Endothelial cell (in vitro differentiated cells): ENCODE measurements around the gene AMMECR1L. TPM values are rescaled to one million over a fixed set of nuclear protein-coding genes. Genes with fewer than 3 reads are reported as not detected.
"Not testable (repeated sequence)": the region's sequence is repeated elsewhere in the genome, so short reads cannot be mapped to it uniquely, and the experiment has no call there.

Experiments
- DNase-seq: peaks from one replicate; pipeline ENCODE4 v3.0.0; 2021; ENCODE audit warnings: low spot score
- H3K27ac Mint-ChIP-seq: one replicate; pipeline ENCODE4 v1.8.0; 2021; ENCODE audit warnings: mixed read lengths, inconsistent platforms; ENCODE audit not compliant: unreplicated experiment
- H3K27me3 Mint-ChIP-seq: one replicate; pipeline ENCODE4 v1.8.0; 2021; ENCODE audit warnings: mild to moderate bottlenecking, moderate library complexity, mixed read lengths, inconsistent platforms; ENCODE audit not compliant: unreplicated experiment
- H3K36me3 Mint-ChIP-seq: one replicate; pipeline ENCODE4 v1.8.0; 2021; ENCODE audit warnings: mild to moderate bottlenecking, low read depth, mixed read lengths, inconsistent platforms; ENCODE audit not compliant: unreplicated experiment
- H3K4me1 Mint-ChIP-seq: one replicate; pipeline ENCODE4 v1.8.0; 2021; ENCODE audit warnings: mild to moderate bottlenecking, mixed read lengths, inconsistent platforms; ENCODE audit not compliant: unreplicated experiment
- H3K4me3 Mint-ChIP-seq: one replicate; pipeline ENCODE4 v1.8.0; 2021; ENCODE audit warnings: mild to moderate bottlenecking, mixed read lengths, inconsistent platforms; ENCODE audit not compliant: unreplicated experiment
- H3K9me3 Mint-ChIP-seq: one replicate; pipeline ENCODE4 v1.8.0; 2021; ENCODE audit warnings: mixed read lengths, inconsistent platforms; ENCODE audit not compliant: unreplicated experiment
- long read RNA-seq: library from polyadenylated mRNA; unstranded; transcript quantifications from one replicate; pipeline ENCODE4 v2.0.0, GENCODE V29; 2020; ENCODE audit not compliant: unreplicated experiment
- total RNA-seq: library from RNA; stranded (reverse); fragmentation: NEBNext Ultra II Directional; extraction: Animal tissue kit (Norgen Biotek cat#: 25700); gene quantifications from one replicate; pipeline ENCODE4 v1.2.1, GENCODE V29; 2021; ENCODE audit not compliant: unreplicated experiment
- TF ChIP-seq, protein P1 (sequence below): fragments of 200-600 bp; sonication (generic); IDR thresholded peaks from one replicate; pipeline ENCODE4 v1.5.0; 2021; ENCODE audit warnings: antibody characterized with exemption; ENCODE audit not compliant: unreplicated experiment

Gene AMMECR1L
- 26.3 TPM for total RNA-seq
- long read RNA-seq, full-length matches to known transcripts: 1 of 4 reads
- long read RNA-seq, partial matches to known transcripts: 1 of 4 reads
- long read RNA-seq, other reads (novel, unspliced or antisense): 2 of 4 reads

DNA sequence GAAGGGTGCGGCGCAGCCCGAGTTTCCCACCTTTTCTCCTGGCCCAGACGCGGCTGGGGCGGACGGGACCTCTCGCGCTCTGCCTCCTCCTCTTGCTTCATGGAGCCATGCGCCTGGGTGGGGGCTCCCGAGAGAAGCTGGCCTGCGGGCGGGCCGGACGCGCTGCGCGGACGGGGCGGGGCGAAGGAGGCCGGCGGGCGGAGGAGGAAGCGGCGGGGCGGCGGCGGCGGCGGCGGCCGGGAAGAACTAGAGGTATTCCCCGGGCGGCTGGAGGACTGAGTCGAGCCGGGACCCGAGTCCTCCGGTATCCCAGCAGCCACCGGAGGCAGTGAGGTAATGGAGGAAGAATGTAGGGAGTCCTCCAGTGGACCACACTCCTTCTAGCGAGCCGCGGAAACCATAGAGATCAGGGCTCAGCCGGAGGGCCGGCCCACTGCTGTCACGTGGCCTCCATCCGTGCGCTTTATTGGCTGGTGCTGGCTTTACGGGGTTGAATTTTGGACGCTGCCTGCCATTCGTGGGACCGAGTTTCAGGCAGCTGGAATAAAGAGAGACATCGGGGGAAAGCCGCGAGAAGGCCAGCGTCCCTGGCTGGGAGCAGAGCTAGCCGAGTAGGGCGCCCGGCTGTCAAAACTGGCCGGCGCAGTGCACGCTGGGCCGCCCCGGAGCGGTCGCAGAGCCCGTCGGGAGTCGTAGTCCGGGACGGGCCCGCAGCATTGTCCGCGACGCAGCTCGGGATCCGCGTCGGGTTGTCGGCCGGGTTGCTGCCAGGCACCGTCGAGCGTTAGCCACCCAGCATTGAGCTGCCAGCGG, at the start of gene AMMECR1L:
TSS of gene AMMECR1L (minus strand) at position 177 of the 813 bp plus-strand sequence. CDS start 11,722 bp downstream, outside the sequence.
- not testable (repeated sequence) for H3K9me3 Mint-ChIP-seq
- Mint-ChIP-seq H3K27me3 (peaks cover 14% of the 10 kb centered on the region), H3K27ac (peak within 1 kb of the TSS; percentile 71), H3K4me3 (peak within 1 kb of the TSS; percentile 96), H3K36me3 (peaks cover 17% of the 10 kb centered on the region), H3K4me1 (peaks cover 21% of the 10 kb centered on the region)
- DNase-seq: peak; percentile 72

DNA sequence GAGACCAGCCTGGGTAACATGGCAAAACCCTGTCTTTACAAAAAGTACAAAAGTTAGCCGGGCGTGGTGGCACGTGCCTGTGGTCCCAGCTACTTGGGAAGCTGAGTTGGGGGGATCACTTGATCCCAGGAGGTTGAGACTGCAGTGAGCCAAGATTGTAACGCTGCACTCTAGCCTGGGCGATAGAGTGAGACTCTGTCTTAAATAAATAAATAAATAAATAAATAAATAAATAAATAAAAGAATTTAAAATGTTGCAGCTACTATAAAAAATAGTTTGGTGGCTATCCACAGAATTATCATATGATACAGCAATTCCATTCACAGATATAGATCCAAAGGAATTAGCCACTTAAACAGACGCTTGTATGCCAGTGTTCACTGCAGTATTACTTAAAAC, 49.6 kb upstream of the AMMECR1L start:
- TF ChIP-seq, protein P1, sequence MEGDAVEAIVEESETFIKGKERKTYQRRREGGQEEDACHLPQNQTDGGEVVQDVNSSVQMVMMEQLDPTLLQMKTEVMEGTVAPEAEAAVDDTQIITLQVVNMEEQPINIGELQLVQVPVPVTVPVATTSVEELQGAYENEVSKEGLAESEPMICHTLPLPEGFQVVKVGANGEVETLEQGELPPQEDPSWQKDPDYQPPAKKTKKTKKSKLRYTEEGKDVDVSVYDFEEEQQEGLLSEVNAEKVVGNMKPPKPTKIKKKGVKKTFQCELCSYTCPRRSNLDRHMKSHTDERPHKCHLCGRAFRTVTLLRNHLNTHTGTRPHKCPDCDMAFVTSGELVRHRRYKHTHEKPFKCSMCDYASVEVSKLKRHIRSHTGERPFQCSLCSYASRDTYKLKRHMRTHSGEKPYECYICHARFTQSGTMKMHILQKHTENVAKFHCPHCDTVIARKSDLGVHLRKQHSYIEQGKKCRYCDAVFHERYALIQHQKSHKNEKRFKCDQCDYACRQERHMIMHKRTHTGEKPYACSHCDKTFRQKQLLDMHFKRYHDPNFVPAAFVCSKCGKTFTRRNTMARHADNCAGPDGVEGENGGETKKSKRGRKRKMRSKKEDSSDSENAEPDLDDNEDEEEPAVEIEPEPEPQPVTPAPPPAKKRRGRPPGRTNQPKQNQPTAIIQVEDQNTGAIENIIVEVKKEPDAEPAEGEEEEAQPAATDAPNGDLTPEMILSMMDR: no peak
- Mint-ChIP-seq H3K36me3 (peaks cover under 1% of the 10 kb centered on the region), H3K27ac (no peak overlapping the region), H3K9me3 (no peaks in the 10 kb centered on the region), H3K4me1 (no peaks in the 10 kb centered on the region), H3K27me3 (no peaks in the 10 kb centered on the region), H3K4me3 (no peak overlapping the region)
- DNase-seq: no peak

DNA sequence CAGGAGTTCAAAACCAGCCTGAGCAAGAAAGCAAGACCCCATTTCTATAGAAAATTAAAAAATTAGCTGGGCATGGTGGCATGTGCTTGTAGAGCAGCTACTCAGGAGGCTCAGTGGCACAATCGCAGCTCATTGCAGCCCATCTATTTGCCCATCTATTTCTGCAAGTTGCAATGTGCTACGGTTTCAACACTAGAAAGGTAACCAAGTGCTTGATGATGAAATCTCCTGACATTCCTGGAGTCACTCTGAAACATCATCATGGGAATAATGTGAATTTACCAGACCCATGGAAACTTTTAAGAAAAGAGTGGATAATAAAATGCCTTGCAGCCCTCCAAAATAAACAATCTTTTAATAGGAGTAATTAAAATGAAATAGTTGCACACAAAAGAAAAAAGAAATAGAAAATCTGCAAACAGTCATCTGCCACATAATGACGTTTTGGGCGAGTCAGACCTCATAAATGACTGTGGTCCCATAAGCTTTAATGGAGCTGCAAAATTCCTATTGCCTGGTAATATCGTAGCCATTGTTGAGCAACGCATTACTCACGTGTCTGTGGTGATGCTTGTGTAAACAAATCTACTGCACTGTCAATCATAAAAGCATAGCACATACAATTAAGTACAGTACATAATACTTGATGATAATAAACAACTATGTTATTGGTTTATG, 46.6 kb upstream of the AMMECR1L start:
- H3K36me3 Mint-ChIP-seq: no peaks in the 10 kb centered on the region
- no peak for DNase-seq
- TF ChIP-seq, protein P1: no peak
- H3K4me1 Mint-ChIP-seq: no peaks in the 10 kb centered on the region
- no peaks in the 10 kb centered on the region for H3K27me3 Mint-ChIP-seq
- no peak overlapping the region for H3K4me3 Mint-ChIP-seq
- H3K9me3 Mint-ChIP-seq: no peaks in the 10 kb centered on the region
- no peak overlapping the region for H3K27ac Mint-ChIP-seq

DNA sequence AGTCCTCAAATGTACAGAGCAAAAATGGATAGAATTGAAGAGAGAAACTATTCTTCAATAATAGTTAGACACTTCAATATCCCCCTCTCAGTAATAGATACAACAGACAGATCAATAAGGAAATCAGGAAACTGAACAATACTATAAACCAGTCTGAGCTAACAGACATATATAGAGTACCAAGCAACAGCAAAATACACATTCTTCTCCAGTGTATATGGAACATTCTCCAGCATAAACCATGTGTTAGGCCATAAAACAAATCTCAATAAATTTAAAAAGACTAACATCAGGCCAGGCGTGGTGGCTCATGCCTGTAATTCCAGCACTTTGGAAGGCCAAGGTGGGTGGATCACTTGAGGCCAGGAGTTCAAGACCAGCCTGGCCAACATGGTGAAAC, 43.7 kb upstream of the AMMECR1L start:
- peaks cover 2% of the 10 kb centered on the region for H3K27me3 Mint-ChIP-seq
- no peak overlapping the region for H3K4me3 Mint-ChIP-seq
- no peaks in the 10 kb centered on the region for H3K36me3 Mint-ChIP-seq
- H3K4me1 Mint-ChIP-seq: no peaks in the 10 kb centered on the region
- no peaks in the 10 kb centered on the region for H3K9me3 Mint-ChIP-seq
- no peak overlapping the region for H3K27ac Mint-ChIP-seq
- DNase-seq: no peak
- TF ChIP-seq, protein P1: no peak

DNA sequence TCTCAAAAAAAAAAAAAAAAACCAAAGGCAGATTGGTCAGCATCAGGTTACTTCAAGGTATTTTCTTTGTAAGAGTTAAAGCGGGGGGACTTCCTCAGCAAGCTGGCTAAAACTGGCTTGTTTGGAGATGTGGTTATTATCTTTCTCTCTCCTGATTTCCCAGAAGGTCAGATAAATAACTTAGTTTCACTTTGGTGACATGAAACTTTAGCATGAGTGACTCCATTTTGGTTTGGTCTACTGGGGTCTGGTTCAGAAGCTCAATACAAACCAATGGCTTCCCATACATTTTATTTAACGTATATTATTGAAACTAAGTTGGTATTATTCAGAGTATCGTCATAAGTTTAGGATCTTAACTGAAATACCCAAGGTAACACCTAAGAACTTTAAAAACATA, 41.6 kb upstream of the AMMECR1L start:
- Mint-ChIP-seq H3K4me3 (no peak overlapping the region), H3K4me1 (no peaks in the 10 kb centered on the region), H3K27ac (no peak overlapping the region), H3K36me3 (no peaks in the 10 kb centered on the region), H3K9me3 (no peaks in the 10 kb centered on the region), H3K27me3 (peaks cover 2% of the 10 kb centered on the region)
- DNase-seq: no peak
- TF ChIP-seq, protein P1: no peak
